ENCODE data around the gene SCAPER.

Gene SCAPER

GRCh38 chr15:76501726-76502125 lies 403.4 kb downstream of the SCAPER start:
- Histone ChIP-seq H3K27ac (replicated peaks; ENCODE audit: low read length) (no peak overlapping the region), H2BK120ac (ENCODE audit: low read depth, low read length) (no peak overlapping the region), H2BK5ac (ENCODE audit: low read length) (no peak overlapping the region), H3K23ac (ENCODE audit: low read depth, low read length, poor library complexity) (no peak overlapping the region), H3K4me2 (ENCODE audit: insufficient read depth, low read length, poor library complexity, severe bottlenecking) (no peak overlapping the region), H3K9ac (ENCODE audit: low read depth, low read length, poor library complexity) (no peak overlapping the region), H3K36me3 (replicated peaks in 1 of 2; ENCODE audit: control insufficient read depth in 2 of 2, insufficient read depth in 2 of 2, low read length in 2 of 2) (no peaks in the 10 kb centered on the region), H3K4me1 (ENCODE audit: control insufficient read depth in 2 of 2, insufficient read depth in 1 of 2, low read depth in 1 of 2, low read length in 2 of 2) (no peaks in the 10 kb centered on the region), H2AK5ac (ENCODE audit: low read depth, low read length) (no peak overlapping the region), H2AFZ (ENCODE audit: low read length) (no peak overlapping the region), H2BK12ac (ENCODE audit: low read length) (no peak overlapping the region), H3K14ac (ENCODE audit: low read length) (no peak overlapping the region), H4K91ac (ENCODE audit: low read depth, low read length, poor library complexity) (no peak overlapping the region), H3K4ac (ENCODE audit: low read length) (no peak overlapping the region), H3K18ac (ENCODE audit: low read length) (no peak overlapping the region), H3K4me3 (ENCODE audit: low read length in 2 of 2) (no peak overlapping the region), H2BK15ac (ENCODE audit: low read length) (no peak overlapping the region), H3K9me3 (replicated peaks in 1 of 2; ENCODE audit: control insufficient read depth in 2 of 2, insufficient read depth in 1 of 2, low read depth in 1 of 2, low read length in 2 of 2) (no peaks in the 10 kb centered on the region), H3K79me1 (ENCODE audit: low read depth, low read length) (no peaks in the 10 kb centered on the region), H4K8ac (ENCODE audit: low read depth, low read length) (no peak overlapping the region), H3K27me3 (ENCODE audit: control insufficient read depth in 3 of 3, insufficient read depth in 3 of 3, low read depth in 1 of 3, low read length in 3 of 3) (no peaks in the 10 kb centered on the region)
- no peak for DNase-seq (ENCODE audit: low spot score)
- WGBS, 2 donors (ENCODE audit: extremely low coverage in 2 of 2, insufficient read length in 2 of 2, insufficient replicate concordance in 1 of 2), result no CpG with 5 or more reads among the region's 1 CpG

- H2AFZ ChIP-seq (ENCODE audit: low read length), result no peak overlapping the region
- H3K36me3 ChIP-seq (replicated peaks in 1 of 2; ENCODE audit: control insufficient read depth in 2 of 2, insufficient read depth in 2 of 2, low read length in 2 of 2), result no peaks in the 10 kb centered on the region
- H3K14ac ChIP-seq (ENCODE audit: low read length), result no peak overlapping the region
- H3K4ac ChIP-seq (ENCODE audit: low read length), result no peak overlapping the region
- no peak overlapping the region for H2BK120ac ChIP-seq (ENCODE audit: low read depth, low read length)
- H2AK5ac ChIP-seq (ENCODE audit: low read depth, low read length), result no peak overlapping the region
- no peak overlapping the region for H3K18ac ChIP-seq (ENCODE audit: low read length)
- H4K91ac ChIP-seq (ENCODE audit: low read depth, low read length, poor library complexity), result no peak overlapping the region
- no peak overlapping the region for H2BK15ac ChIP-seq (ENCODE audit: low read length)
- no peak overlapping the region for H3K4me3 ChIP-seq (ENCODE audit: low read length in 2 of 2)
- no peaks in the 10 kb centered on the region for H3K27me3 ChIP-seq (ENCODE audit: control insufficient read depth in 3 of 3, insufficient read depth in 3 of 3, low read depth in 1 of 3, low read length in 3 of 3)
- H3K4me2 ChIP-seq (ENCODE audit: insufficient read depth, low read length, poor library complexity, severe bottlenecking), result no peak overlapping the region
- no peaks in the 10 kb centered on the region for H3K79me1 ChIP-seq (ENCODE audit: low read depth, low read length)
- DNase-seq (ENCODE audit: low spot score), result no peak
- no peak overlapping the region for H4K8ac ChIP-seq (ENCODE audit: low read depth, low read length)
- no peaks in the 10 kb centered on the region for H3K9me3 ChIP-seq (replicated peaks in 1 of 2; ENCODE audit: control insufficient read depth in 2 of 2, insufficient read depth in 1 of 2, low read depth in 1 of 2, low read length in 2 of 2)
- no peak overlapping the region for H3K9ac ChIP-seq (ENCODE audit: low read depth, low read length, poor library complexity)
- H2BK5ac ChIP-seq (ENCODE audit: low read length), result no peak overlapping the region
- no peak overlapping the region for H3K27ac ChIP-seq (replicated peaks; ENCODE audit: low read length)
- WGBS, 2 donors (ENCODE audit: extremely low coverage in 2 of 2, insufficient read length in 2 of 2, insufficient replicate concordance in 1 of 2), result no CpG with 5 or more reads among the region's 2 CpGs
- no peaks in the 10 kb centered on the region for H3K4me1 ChIP-seq (ENCODE audit: control insufficient read depth in 2 of 2, insufficient read depth in 1 of 2, low read depth in 1 of 2, low read length in 2 of 2)
- H3K23ac ChIP-seq (ENCODE audit: low read depth, low read length, poor library complexity), result no peak overlapping the region
- H2BK12ac ChIP-seq (ENCODE audit: low read length), result no peak overlapping the region
Measured at GRCh38 chr15:76501011-76501410, 404.1 kb downstream of the SCAPER start.

GRCh38 chr15:76495487-76495886 lies 409.7 kb downstream of the SCAPER start:
- H3K9me3 ChIP-seq (replicated peaks in 1 of 2; ENCODE audit: control insufficient read depth in 2 of 2, insufficient read depth in 1 of 2, low read depth in 1 of 2, low read length in 2 of 2), result peaks cover 0 to 1% of the 10 kb centered on the region in 2 donors
- no peak overlapping the region for H2BK15ac ChIP-seq (ENCODE audit: low read length)
- H2BK120ac ChIP-seq (ENCODE audit: low read depth, low read length), result no peak overlapping the region
- H3K4ac ChIP-seq (ENCODE audit: low read length), result no peak overlapping the region
- no peak for DNase-seq (ENCODE audit: low spot score)
- no peak overlapping the region for H3K9ac ChIP-seq (ENCODE audit: low read depth, low read length, poor library complexity)
- H3K4me3 ChIP-seq (ENCODE audit: low read length in 2 of 2), result no peak overlapping the region
- H3K4me1 ChIP-seq (ENCODE audit: control insufficient read depth in 2 of 2, insufficient read depth in 1 of 2, low read depth in 1 of 2, low read length in 2 of 2), result no peaks in the 10 kb centered on the region
- no peak overlapping the region for H3K23ac ChIP-seq (ENCODE audit: low read depth, low read length, poor library complexity)
- H2BK5ac ChIP-seq (ENCODE audit: low read length), result no peak overlapping the region
- no peak overlapping the region for H4K91ac ChIP-seq (ENCODE audit: low read depth, low read length, poor library complexity)
- H2AK5ac ChIP-seq (ENCODE audit: low read depth, low read length), result no peak overlapping the region
- no peak overlapping the region for H2AFZ ChIP-seq (ENCODE audit: low read length)
- no peak overlapping the region for H3K14ac ChIP-seq (ENCODE audit: low read length)
- WGBS, 2 donors (ENCODE audit: extremely low coverage in 2 of 2, insufficient read length in 2 of 2, insufficient replicate concordance in 1 of 2), result no CpG with 5 or more reads among the region's 4 CpGs
- no peak overlapping the region for H3K4me2 ChIP-seq (ENCODE audit: insufficient read depth, low read length, poor library complexity, severe bottlenecking)
- no peak overlapping the region for H4K8ac ChIP-seq (ENCODE audit: low read depth, low read length)
- no peak overlapping the region for H3K27ac ChIP-seq (replicated peaks; ENCODE audit: low read length)
- H3K18ac ChIP-seq (ENCODE audit: low read length), result no peak overlapping the region
- H3K79me1 ChIP-seq (ENCODE audit: low read depth, low read length), result no peaks in the 10 kb centered on the region
- no peak overlapping the region for H2BK12ac ChIP-seq (ENCODE audit: low read length)
- H3K27me3 ChIP-seq (ENCODE audit: control insufficient read depth in 3 of 3, insufficient read depth in 3 of 3, low read depth in 1 of 3, low read length in 3 of 3), result no peaks in the 10 kb centered on the region
- H3K36me3 ChIP-seq (replicated peaks in 1 of 2; ENCODE audit: control insufficient read depth in 2 of 2, insufficient read depth in 2 of 2, low read length in 2 of 2), result no peaks in the 10 kb centered on the region

GRCh38 chr15:76492538-76492937 lies 412.6 kb downstream of the SCAPER start:
- no peaks in the 10 kb centered on the region for H3K27me3 ChIP-seq (ENCODE audit: control insufficient read depth in 3 of 3, insufficient read depth in 3 of 3, low read depth in 1 of 3, low read length in 3 of 3)
- H3K23ac ChIP-seq (ENCODE audit: low read depth, low read length, poor library complexity), result no peak overlapping the region
- H3K9ac ChIP-seq (ENCODE audit: low read depth, low read length, poor library complexity), result no peak overlapping the region
- H3K4me3 ChIP-seq (ENCODE audit: low read length in 2 of 2), result no peak overlapping the region
- peaks cover 0 to 1% of the 10 kb centered on the region in 2 donors for H3K9me3 ChIP-seq (replicated peaks in 1 of 2; ENCODE audit: control insufficient read depth in 2 of 2, insufficient read depth in 1 of 2, low read depth in 1 of 2, low read length in 2 of 2)
- WGBS, 2 donors (ENCODE audit: extremely low coverage in 2 of 2, insufficient read length in 2 of 2, insufficient replicate concordance in 1 of 2), result no CpG with 5 or more reads among the region's 1 CpG
- H3K18ac ChIP-seq (ENCODE audit: low read length), result no peak overlapping the region
- no peak overlapping the region for H3K4ac ChIP-seq (ENCODE audit: low read length)
- DNase-seq (ENCODE audit: low spot score), result no peak
- no peak overlapping the region for H2AK5ac ChIP-seq (ENCODE audit: low read depth, low read length)
- no peak overlapping the region for H2BK5ac ChIP-seq (ENCODE audit: low read length)
- no peak overlapping the region for H4K91ac ChIP-seq (ENCODE audit: low read depth, low read length, poor library complexity)
- no peak overlapping the region for H2AFZ ChIP-seq (ENCODE audit: low read length)
- no peak overlapping the region for H3K27ac ChIP-seq (replicated peaks; ENCODE audit: low read length)
- no peak overlapping the region for H4K8ac ChIP-seq (ENCODE audit: low read depth, low read length)
- no peak overlapping the region for H2BK120ac ChIP-seq (ENCODE audit: low read depth, low read length)
- H3K79me1 ChIP-seq (ENCODE audit: low read depth, low read length), result no peaks in the 10 kb centered on the region
- no peak overlapping the region for H2BK15ac ChIP-seq (ENCODE audit: low read length)
- H3K36me3 ChIP-seq (replicated peaks in 1 of 2; ENCODE audit: control insufficient read depth in 2 of 2, insufficient read depth in 2 of 2, low read length in 2 of 2), result no peaks in the 10 kb centered on the region
- H3K4me2 ChIP-seq (ENCODE audit: insufficient read depth, low read length, poor library complexity, severe bottlenecking), result no peak overlapping the region
- no peaks in the 10 kb centered on the region for H3K4me1 ChIP-seq (ENCODE audit: control insufficient read depth in 2 of 2, insufficient read depth in 1 of 2, low read depth in 1 of 2, low read length in 2 of 2)
- H3K14ac ChIP-seq (ENCODE audit: low read length), result no peak overlapping the region
- H2BK12ac ChIP-seq (ENCODE audit: low read length), result no peak overlapping the region

Measured in neuronal stem cell (in vitro differentiated cells).